Esophagus mucosa (tissue), 1 donor: Measurements from ENCODE around the gene STUM. TPM values are rescaled to one million over a fixed set of nuclear protein-coding genes. Genes with fewer than 3 reads are reported as not detected.

Source experiments
- ATAC-seq: fragments of 200-7000 bp; cut with Tn5 transposase; one replicate; pipeline ENCODE4 v1.9.1; 2020
- total RNA-seq: library from RNA; stranded (reverse); gene quantifications from one replicate; pipeline ENCODE4 v1.2.4, GENCODE V29; 2023
- donor health status: DM: yes; HTN: yes; CAD: no.

STUM gene
- total RNA-seq, 1 donor from 2014 or later: 0.24 TPM

- ATAC-seq: no peak
Measured at GRCh38 chr1:226656201-226656600, 107.6 kb downstream of the STUM start.

DNA sequence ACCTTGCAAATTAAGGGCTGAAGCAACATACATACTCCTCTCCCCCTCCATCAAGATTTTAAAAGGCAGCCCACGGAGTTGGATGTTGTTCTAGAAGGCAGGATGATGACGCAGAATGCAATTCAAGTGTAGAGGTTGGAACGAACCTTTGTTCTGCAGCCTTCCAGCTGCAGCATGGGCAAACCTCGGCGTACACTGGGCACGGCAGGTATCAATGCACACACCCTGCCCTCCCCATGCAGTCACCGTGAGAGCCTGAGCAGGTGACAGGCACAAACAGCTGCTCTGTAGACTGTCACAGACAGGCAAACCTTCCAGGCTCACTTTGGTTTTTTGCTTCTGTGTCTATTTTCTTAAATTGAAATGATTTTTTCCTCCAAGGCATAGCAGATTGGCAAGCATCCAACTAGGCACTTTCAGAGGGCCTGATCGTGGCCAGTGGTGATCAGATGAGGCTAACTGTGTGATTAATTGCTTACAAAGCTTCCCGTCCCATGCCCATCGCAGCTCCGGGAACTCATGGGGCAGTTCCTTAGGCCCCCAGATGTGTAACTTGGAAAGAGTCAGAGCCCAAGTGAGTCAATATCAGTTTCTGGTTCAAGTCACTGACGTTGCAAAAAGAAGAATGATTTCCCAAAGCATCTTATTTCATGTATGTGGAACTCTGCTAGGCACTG lies 108.2 kb downstream of the STUM start:
- ATAC-seq: peak; percentile 57

DNA sequence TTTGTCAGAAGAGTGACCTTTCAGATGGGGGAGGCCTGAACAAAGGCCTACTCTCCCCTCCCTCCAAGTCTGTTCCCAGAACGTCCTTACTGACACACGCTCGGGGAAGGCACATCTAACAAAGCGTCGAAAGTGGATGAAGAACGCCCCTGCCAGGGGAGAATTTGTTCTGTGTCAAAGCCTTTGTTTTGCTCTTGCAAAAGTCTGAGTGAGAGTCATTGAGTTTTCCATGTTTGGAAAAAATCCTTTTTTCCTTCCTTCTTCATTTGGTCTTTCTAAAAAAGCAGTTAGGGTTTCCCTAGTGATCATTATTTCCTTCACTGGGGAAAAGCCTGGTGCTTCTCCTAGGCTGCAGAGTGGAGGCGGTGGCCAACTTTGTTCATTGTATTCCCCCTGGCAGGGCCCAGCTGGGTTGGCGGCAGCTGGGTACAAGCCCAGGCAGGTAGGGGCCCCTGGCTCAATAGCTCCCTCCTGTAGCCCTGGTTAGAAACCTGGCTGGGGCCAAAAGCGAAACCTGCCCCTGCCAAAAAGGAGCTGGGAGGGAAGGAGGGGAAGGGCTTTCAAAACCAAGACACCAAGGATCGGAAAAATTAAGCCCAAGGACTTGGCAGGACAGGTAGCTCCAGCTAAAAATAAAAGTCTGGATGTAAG lies 109.5 kb downstream of the STUM start:
- ATAC-seq: peak; percentile 52

GRCh38 chr1:226658546-226659125 lies 110.1 kb downstream of the STUM start:
- no peak for ATAC-seq

Other genes starting within 250 kb of the STUM start
- 3.4 TPM for gene LIN9, start 239.6 kb upstream of the STUM start, total RNA-seq
- 55.2 TPM for gene PARP1, start 140.7 kb upstream of the STUM start, total RNA-seq
- gene ITPKB, start 190.5 kb downstream of the STUM start, total RNA-seq: 10.9 TPM